Stimulated activated CD8-positive, alpha-beta memory T cell treated with anti-CD3 and anti-CD28 coated beads, Interleukin-12 subunit alpha, Interleukin-12 subunit beta, amount 100 ng/mL, for 4 hours (primary cell): ENCODE measurements around the gene TSPY8.
"Not testable (repeated sequence)": the region's sequence is repeated elsewhere in the genome, so short reads cannot be mapped to it uniquely, and the experiment has no call there.

ENCODE experiments used
- DNase-seq: peaks from one replicate; pipeline ENCODE4 v3.0.0-alpha.2; 2020; ENCODE audit warnings: low read depth

Gene TSPY8

GRCh38 chrY:9357497-9357896 lies at the start of gene TSPY8:
Gene TSPY8, plus strand, starts transcription at chrY:9357797. Its CDS starts 46 bp downstream, at chrY:9357843.
- not testable (repeated sequence) for DNase-seq

GRCh38 chrY:9320996-9321395 lies 36.6 kb upstream of the TSPY8 start:
- DNase-seq: no peak

GRCh38 chrY:9337164-9337563 lies 20.4 kb upstream of the TSPY8 start, which contains the start of gene TSPY4:
Gene TSPY4, plus strand, starts transcription at chrY:9337464. Its CDS starts 46 bp downstream, at chrY:9337510.
- not testable (repeated sequence) for DNase-seq

GRCh38 chrY:9396527-9396926 lies 38.9 kb downstream of the TSPY8 start:
- not testable (repeated sequence) for DNase-seq

- not testable (repeated sequence) for DNase-seq
Observed at GRCh38 chrY:9398121-9398520, 40.5 kb downstream of the TSPY8 start, which contains the start of gene TSPY3. Gene TSPY3, plus strand, starts transcription at chrY:9398421. Its CDS starts 46 bp downstream, at chrY:9398467.
